BLaER1 treated with 17β-estradiol and CSF1 and Interleukin-3, amounts not matched to agents 10 nM and 100 nM (cell line): ENCODE measurements around the gene MREG.
"Not testable (repeated sequence)": the region's sequence is repeated elsewhere in the genome, so short reads cannot be mapped to it uniquely, and the experiment has no call there.

Experiments used
- H3K27ac ChIP-seq, 11 experiments: shearing (Covaris generic); formaldehyde crosslinking; 2 replicates each; pipeline ENCODE4 v1.8.1; 2022
- H3K27me3 ChIP-seq, 11 experiments: shearing (Covaris generic); formaldehyde crosslinking; 2 replicates each; pipeline ENCODE4 v1.8.1; 2022
- H3K36me3 ChIP-seq, 11 experiments: shearing (Covaris generic); formaldehyde crosslinking; 2 replicates each; pipeline ENCODE4 v1.8.1; 2022
- H3K4me1 ChIP-seq, 10 experiments: shearing (Covaris generic); formaldehyde crosslinking; 2 replicates each; pipeline ENCODE4 v1.8.1; 2022
- H3K4me2 ChIP-seq, 11 experiments: shearing (Covaris generic); formaldehyde crosslinking; 2 replicates each; pipeline ENCODE4 v1.8.1; 2022
- H3K4me3 ChIP-seq, 10 experiments: shearing (Covaris generic); formaldehyde crosslinking; 2 replicates each; pipeline ENCODE4 v1.8.1; 2022
- H3K9ac ChIP-seq, 11 experiments: shearing (Covaris generic); formaldehyde crosslinking; 2 replicates each; pipeline ENCODE4 v1.8.1; 2022
- H3K9me3 ChIP-seq, 11 experiments: shearing (Covaris generic); formaldehyde crosslinking; replicated peaks in 1 of 11; 2 replicates each; pipeline ENCODE4 v1.8.1; 2022
- H4K20me1 ChIP-seq, 11 experiments: shearing (Covaris generic); formaldehyde crosslinking; 2 replicates each; pipeline ENCODE4 v1.8.1; 2022
- Cebpa-rat ChIP-seq, 11 experiments: shearing (Covaris generic); IDR thresholded peaks; 2 replicates each; pipeline ENCODE4 v1.8.1; 2022

MREG gene

GRCh38 chr2:216014006-216014405 is 655 bp upstream of the MREG start:
- Histone ChIP-seq H3K9ac (peak overlapping the region in 4 of 11 experiments; percentile 81 to 89 (median 87); a peak in 3 of 22 replicates), H3K9me3 (peaks cover 0 to 5% (median 0%) of the 10 kb centered on the region in 11 experiments; a peak in 1 of 22 replicates), H3K27me3 (no peaks in the 10 kb centered on the region), H4K20me1 (no peaks in the 10 kb centered on the region; a peak in 1 of 22 replicates), H3K4me3 (peak overlapping the region in 4 of 10 experiments; percentile 71 to 89 (median 84); a peak in 4 of 20 replicates), H3K4me1 (peaks cover 37 to 53% (median 48%) of the 10 kb centered on the region in 10 experiments), H3K4me2 (peak overlapping the region; percentile 34 to 99 (median 96); a peak in 21 of 22 replicates), H3K27ac (peak overlapping the region in 5 of 11 experiments; percentile 15 to 86 (median 42); a peak in 8 of 22 replicates), H3K36me3 (no peaks in the 10 kb centered on the region)
- TF ChIP-seq Cebpa-rat (IDR thresholded peaks at IDR 0.05) = no peak

GRCh38 chr2:216012830-216013079 is 596 bp downstream of the MREG start:
- H3K9me3 ChIP-seq = no peaks in the 10 kb centered on the region
- H4K20me1 ChIP-seq = no peaks in the 10 kb centered on the region; a peak in 1 of 22 replicates
- H3K27me3 ChIP-seq = no peaks in the 10 kb centered on the region
- H3K4me2 ChIP-seq = peak overlapping the region; percentile 79 to 100 (median 97)
- H3K27ac ChIP-seq = peak overlapping the region; percentile 61 to 88 (median 81); a peak in 21 of 22 replicates
- TF ChIP-seq Cebpa-rat (IDR thresholded peaks at IDR 0.05) = no peak
- H3K4me1 ChIP-seq = peaks cover 35 to 50% (median 47%) of the 10 kb centered on the region in 10 experiments
- peak overlapping the region; percentile 71 to 99 (median 84) for H3K4me3 ChIP-seq
- no peaks in the 10 kb centered on the region for H3K36me3 ChIP-seq
- H3K9ac ChIP-seq = peak overlapping the region; percentile 80 to 90 (median 86)

- Histone ChIP-seq H3K4me1 (peaks cover 30 to 45% (median 42%) of the 10 kb centered on the region in 10 experiments), H3K9ac (peak overlapping the region in 10 of 11 experiments; percentile 80 to 90 (median 86); a peak in 19 of 22 replicates), H3K27me3 (no peaks in the 10 kb centered on the region), H3K27ac (peak overlapping the region in 5 of 11 experiments; percentile 74 to 86 (median 83); a peak in 8 of 22 replicates), H4K20me1 (no peaks in the 10 kb centered on the region; a peak in 1 of 22 replicates), H3K36me3 (no peaks in the 10 kb centered on the region), H3K4me3 (peak overlapping the region; percentile 71 to 99 (median 84)), H3K4me2 (peak overlapping the region; percentile 79 to 100 (median 97)), H3K9me3 (no peaks in the 10 kb centered on the region)
- TF ChIP-seq Cebpa-rat (IDR thresholded peaks at IDR 0.05) = no peak
Observed at GRCh38 chr2:216012133-216012829, 1.1 kb downstream of the MREG start.

DNA sequence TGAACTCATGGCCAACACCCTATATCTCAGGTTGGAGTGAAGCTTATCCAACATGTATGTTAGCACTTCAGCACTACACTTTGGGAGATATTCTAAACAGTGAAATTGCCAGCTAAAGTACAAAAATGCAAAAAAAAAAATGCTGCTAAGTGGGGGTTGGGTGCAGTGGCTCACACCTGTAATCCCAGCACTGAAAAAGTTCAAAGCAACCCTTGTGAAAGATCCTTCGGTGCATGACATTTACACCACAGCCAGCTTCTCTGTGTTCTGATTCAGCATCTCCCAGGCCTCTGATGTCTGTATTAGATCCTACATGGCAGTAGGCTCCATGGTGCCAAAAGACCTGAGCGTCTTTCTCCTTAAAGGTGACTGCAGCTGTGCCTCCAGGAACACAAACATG is 4.1 kb downstream of the MREG start:
- not testable (repeated sequence) for H3K4me2 ChIP-seq, H3K9ac ChIP-seq, H3K27me3 ChIP-seq, H3K9me3 ChIP-seq, H3K4me3 ChIP-seq, H3K27ac ChIP-seq, H4K20me1 ChIP-seq, H3K36me3 ChIP-seq
- H3K4me1 ChIP-seq = peaks cover 17 to 44% (median 20%) of the 10 kb centered on the region in 10 experiments

DNA sequence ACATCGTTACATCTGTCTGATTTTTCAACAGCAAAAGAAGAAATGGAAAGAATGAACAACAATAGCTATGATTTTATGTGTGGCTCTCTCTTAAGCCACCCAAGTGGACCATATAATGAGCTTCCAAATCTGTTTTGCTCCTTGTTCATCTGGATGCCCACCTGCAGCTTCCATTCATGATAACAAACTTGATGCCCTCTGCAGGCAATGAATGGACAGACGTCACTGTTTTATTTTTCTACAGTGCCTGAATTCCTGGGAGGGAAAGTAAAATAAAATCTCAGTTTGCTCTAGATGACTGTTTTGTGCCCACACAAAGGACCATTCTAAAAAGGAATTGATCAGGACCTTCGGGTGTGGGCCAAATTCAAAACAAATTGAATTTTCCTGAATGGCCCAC is 5.0 kb downstream of the MREG start:
- H3K9me3 ChIP-seq = no peaks in the 10 kb centered on the region
- peaks cover 0 to 4% (median 0%) of the 10 kb centered on the region in 11 experiments; a peak in 1 of 22 replicates for H4K20me1 ChIP-seq
- H3K36me3 ChIP-seq = no peaks in the 10 kb centered on the region
- H3K4me3 ChIP-seq = no peak overlapping the region
- H3K27ac ChIP-seq = no peak overlapping the region
- H3K9ac ChIP-seq = no peak overlapping the region
- peaks cover 11 to 43% (median 15%) of the 10 kb centered on the region in 10 experiments; a peak in 19 of 20 replicates for H3K4me1 ChIP-seq
- H3K4me2 ChIP-seq = no peak overlapping the region
- no peaks in the 10 kb centered on the region for H3K27me3 ChIP-seq
- TF ChIP-seq Cebpa-rat (IDR thresholded peaks at IDR 0.05) = no peak

DNA sequence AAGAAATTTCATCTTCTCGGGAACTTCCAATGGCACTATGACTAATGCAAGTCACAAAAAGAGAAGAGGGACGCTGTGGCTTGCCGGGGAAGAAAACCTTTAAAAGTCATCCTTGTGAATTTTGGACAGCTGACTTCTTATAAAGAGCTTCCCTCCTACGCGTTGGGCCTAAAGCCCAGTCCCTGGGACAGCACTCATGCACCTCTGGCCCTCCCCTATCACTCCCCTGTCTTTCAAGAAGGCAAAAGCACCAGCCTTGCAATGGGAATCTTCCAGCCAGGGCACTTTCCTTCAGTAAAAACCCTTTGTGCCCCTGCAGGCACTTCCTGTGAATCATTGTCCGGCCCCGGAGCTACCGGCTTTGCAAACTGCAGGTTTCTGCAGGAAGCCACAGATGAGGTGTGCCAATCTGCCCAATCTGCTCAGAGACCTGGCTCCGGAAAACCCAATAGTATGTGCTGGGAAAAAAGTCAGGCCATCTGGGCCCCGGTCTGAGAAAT is 7.1 kb downstream of the MREG start:
- H3K27ac ChIP-seq = peak overlapping the region in 1 of 11 experiments; percentile 21; a peak in 2 of 22 replicates
- H3K36me3 ChIP-seq = no peaks in the 10 kb centered on the region
- H3K9me3 ChIP-seq = no peaks in the 10 kb centered on the region
- no peak overlapping the region for H3K4me3 ChIP-seq
- H4K20me1 ChIP-seq = peaks cover 0 to 13% (median 0%) of the 10 kb centered on the region in 11 experiments; a peak in 1 of 22 replicates
- peak overlapping the region in 5 of 11 experiments; percentile 17 to 72 (median 54); a peak in 6 of 22 replicates for H3K4me2 ChIP-seq
- no peak for TF ChIP-seq Cebpa-rat (IDR thresholded peaks at IDR 0.05)
- H3K27me3 ChIP-seq = no peaks in the 10 kb centered on the region
- H3K9ac ChIP-seq = no peak overlapping the region; a peak in 1 of 22 replicates
- H3K4me1 ChIP-seq = peaks cover 15 to 48% (median 21%) of the 10 kb centered on the region in 10 experiments

DNA sequence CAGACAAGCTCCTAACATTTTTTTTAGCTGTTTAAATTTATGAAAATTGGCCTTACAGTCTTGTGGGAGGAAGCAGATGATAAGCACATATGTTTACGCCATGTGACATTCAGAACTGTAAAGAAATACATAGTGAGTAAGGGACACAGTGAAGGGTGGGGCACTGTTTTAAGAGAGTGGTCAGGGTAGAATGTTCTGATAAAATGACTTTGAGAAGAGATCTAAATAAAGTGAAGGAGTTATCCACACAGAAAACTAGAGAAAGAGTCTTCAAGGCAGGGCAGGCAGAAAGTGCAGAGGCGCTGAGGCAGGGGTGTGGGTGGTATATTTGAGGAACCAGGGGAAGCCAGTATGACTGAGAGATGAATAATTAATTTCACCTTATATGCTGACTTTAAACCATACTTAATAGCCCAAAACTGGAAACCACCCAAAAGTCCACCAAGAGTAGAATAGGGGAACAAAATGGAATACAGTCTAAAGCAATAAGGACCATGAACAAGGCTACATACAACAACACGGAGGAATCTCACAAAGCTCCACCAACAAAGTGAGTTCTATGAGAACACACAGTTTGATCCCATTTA is 8.6 kb downstream of the MREG start:
- Histone ChIP-seq H3K4me1 (peaks cover 16 to 48% (median 22%) of the 10 kb centered on the region in 10 experiments), H3K4me2 (peak overlapping the region in 3 of 11 experiments; percentile 54 to 72 (median 65); a peak in 5 of 22 replicates), H3K36me3 (peaks cover 0 to 8% (median 0%) of the 10 kb centered on the region in 11 experiments; a peak in 1 of 22 replicates), H3K4me3 (no peak overlapping the region), H3K27me3 (no peaks in the 10 kb centered on the region), H4K20me1 (peaks cover 0 to 13% (median 0%) of the 10 kb centered on the region in 11 experiments; a peak in 1 of 22 replicates), H3K9ac (no peak overlapping the region), H3K27ac (peak overlapping the region in 1 of 11 experiments; percentile 21; a peak in 2 of 22 replicates), H3K9me3 (no peaks in the 10 kb centered on the region)
- no peak for TF ChIP-seq Cebpa-rat (IDR thresholded peaks at IDR 0.05)

DNA sequence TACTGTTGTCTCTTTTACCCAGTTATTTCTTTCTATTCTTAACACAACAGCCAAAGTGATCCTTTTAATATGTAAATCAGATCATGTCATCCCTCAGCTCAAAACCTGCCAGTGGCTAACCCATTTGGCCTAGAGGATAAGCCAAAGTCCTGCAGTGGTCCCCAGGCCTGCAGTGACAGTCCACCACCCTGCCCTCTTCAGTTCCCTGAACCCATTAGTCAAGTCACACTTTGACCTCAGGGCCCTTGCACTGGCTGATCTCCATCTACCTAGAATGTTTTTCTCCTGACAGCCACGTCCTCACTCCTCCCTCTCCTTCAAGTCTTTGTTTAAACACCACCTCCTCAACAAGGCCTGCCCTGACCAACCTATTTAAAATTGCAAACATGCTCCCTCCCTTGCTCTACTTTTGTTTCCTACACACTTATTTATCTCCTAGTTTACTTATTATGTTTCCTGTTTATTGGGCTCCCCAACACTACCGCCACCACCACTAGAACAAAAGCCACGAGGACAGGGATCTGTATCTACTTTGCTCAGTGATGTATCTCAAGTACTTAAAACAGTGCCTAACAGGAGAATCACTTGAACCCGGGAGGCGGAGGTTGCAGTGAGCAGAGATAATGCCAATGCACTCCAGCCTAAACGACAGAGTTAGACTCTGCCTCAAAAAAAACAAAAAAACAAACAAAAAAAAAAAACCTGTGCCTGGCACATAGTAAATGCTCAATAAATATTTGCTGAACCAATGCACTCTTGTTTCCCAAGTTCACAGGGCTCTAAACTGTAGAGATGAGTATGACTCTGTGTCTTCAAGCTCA is 9.3 kb downstream of the MREG start:
- Histone ChIP-seq H3K27me3 (no peaks in the 10 kb centered on the region), H3K4me1 (peaks cover 22 to 50% (median 27%) of the 10 kb centered on the region in 10 experiments), H3K9me3 (no peaks in the 10 kb centered on the region), H3K4me3 (no peak overlapping the region), H4K20me1 (peaks cover 0 to 13% (median 0%) of the 10 kb centered on the region in 11 experiments; a peak in 1 of 22 replicates), H3K36me3 (peaks cover 0 to 8% (median 0%) of the 10 kb centered on the region in 11 experiments; a peak in 1 of 22 replicates), H3K27ac (peak overlapping the region in 1 of 11 experiments; percentile 21; a peak in 2 of 22 replicates), H3K4me2 (peak overlapping the region in 2 of 11 experiments; percentile 54 to 72; a peak in 4 of 22 replicates), H3K9ac (no peak overlapping the region)
- TF ChIP-seq Cebpa-rat (IDR thresholded peaks at IDR 0.05) = no peak
